Jurkat, Clone E6-1 (cell line): ENCODE results near the gene RORB.
A peak's percentile ranks its signal among the peaks of the same experiment; 100 is the strongest.

Source experiments
- DNase-seq: peaks from one replicate; pipeline ENCODE4 v3.0.0-alpha.2; 2011; ENCODE audit warnings: low read depth, low spot score
- H3K4me3 ChIP-seq: 2 replicates; pipeline ENCODE4 v1.5.1; 2011; ENCODE audit warnings: mild to moderate bottlenecking, low read length, control low read depth, moderate library complexity

RORB gene

GRCh38 chr9:74666625-74667316 is 169.6 kb downstream of the RORB start:
- no peak overlapping the region for H3K4me3 ChIP-seq
- DNase-seq = no peak

GRCh38 chr9:74672237-74672636 is 175.1 kb downstream of the RORB start:
- no peak for DNase-seq
- no peak overlapping the region for H3K4me3 ChIP-seq

GRCh38 chr9:74674077-74674476 is 176.9 kb downstream of the RORB start:
- DNase-seq = no peak
- no peak overlapping the region for H3K4me3 ChIP-seq

- H3K4me3 ChIP-seq = no peak overlapping the region
- no peak for DNase-seq
Observed at GRCh38 chr9:74681906-74682305, 184.8 kb downstream of the RORB start.

- no peak for DNase-seq
- no peak overlapping the region for H3K4me3 ChIP-seq
Observed at GRCh38 chr9:74683322-74683721, 186.2 kb downstream of the RORB start.

GRCh38 chr9:74691058-74691457 is 193.9 kb downstream of the RORB start:
- no peak overlapping the region for H3K4me3 ChIP-seq
- no peak for DNase-seq

- DNase-seq = peak; percentile 3
- no peak overlapping the region for H3K4me3 ChIP-seq
Observed at GRCh38 chr9:74696520-74696919, 199.4 kb downstream of the RORB start.

GRCh38 chr9:74697535-74697934 is 200.4 kb downstream of the RORB start:
- no peak overlapping the region for H3K4me3 ChIP-seq
- no peak for DNase-seq

GRCh38 chr9:74711341-74711740 is 214.2 kb downstream of the RORB start:
- no peak for DNase-seq
- H3K4me3 ChIP-seq = no peak overlapping the region

- no peak for DNase-seq
- H3K4me3 ChIP-seq = no peak overlapping the region
Observed at GRCh38 chr9:74718709-74719108, 221.6 kb downstream of the RORB start.

- no peak overlapping the region for H3K4me3 ChIP-seq
- DNase-seq = no peak
Observed at GRCh38 chr9:74719306-74719705, 222.2 kb downstream of the RORB start.

GRCh38 chr9:74721696-74722660 is 224.8 kb downstream of the RORB start:
- DNase-seq = no peak
- no peak overlapping the region for H3K4me3 ChIP-seq

- no peak for DNase-seq
- H3K4me3 ChIP-seq = no peak overlapping the region
Observed at GRCh38 chr9:74724317-74724716, 227.2 kb downstream of the RORB start.

GRCh38 chr9:74726581-74726980 is 229.4 kb downstream of the RORB start:
- H3K4me3 ChIP-seq = no peak overlapping the region
- DNase-seq = no peak

GRCh38 chr9:74728176-74728575 is 231.0 kb downstream of the RORB start:
- DNase-seq = no peak
- no peak overlapping the region for H3K4me3 ChIP-seq

- no peak for DNase-seq
- no peak overlapping the region for H3K4me3 ChIP-seq
Observed at GRCh38 chr9:74729136-74729695, 232.1 kb downstream of the RORB start.

GRCh38 chr9:74735761-74736160 is 238.6 kb downstream of the RORB start:
- no peak overlapping the region for H3K4me3 ChIP-seq
- no peak for DNase-seq

- no peak overlapping the region for H3K4me3 ChIP-seq
- DNase-seq = no peak
Observed at GRCh38 chr9:74736646-74737045, 239.5 kb downstream of the RORB start.

GRCh38 chr9:74742191-74742790 is 245.2 kb downstream of the RORB start:
- DNase-seq = no peak
- H3K4me3 ChIP-seq = no peak overlapping the region
